CD4-positive, CD25-positive, alpha-beta regulatory T cell (primary cell): Measurements from ENCODE around the gene CEP112. TPM values are rescaled to one million over a fixed set of nuclear protein-coding genes. Genes with fewer than 3 reads are reported as not detected.
"Not testable (repeated sequence)": the region's sequence is repeated elsewhere in the genome, so short reads cannot be mapped to it uniquely, and the experiment has no call there.

Source experiments
- ATAC-seq, 2 donors: fragments of 150-1000 bp; cut with Tn5 transposase; one replicate each; pipeline ENCODE4 v1.10.0; 2021; ENCODE audit warnings: low read depth in 2 of 2, moderate number of reproducible peaks in 2 of 2, moderate library complexity in 1 of 2
- DNase-seq, 3 donors: peaks; one replicate each; pipeline versions ENCODE4 v3.0.0 to v3.0.0-alpha.2; 2012 to 2022; ENCODE audit warnings: mixed read lengths in 1 of 3
- H3K27ac ChIP-seq: one replicate; pipeline ENCODE4 v1.7.0; 2013; ENCODE audit warnings: mild to moderate bottlenecking, low read length; ENCODE audit not compliant: insufficient read depth, poor library complexity, severe bottlenecking
- H3K27me3 ChIP-seq: one replicate; pipeline ENCODE4 v1.7.0; 2013; ENCODE audit warnings: low read length; ENCODE audit not compliant: control insufficient read depth, insufficient read depth
- H3K36me3 ChIP-seq: one replicate; pipeline ENCODE4 v1.7.0; 2013; ENCODE audit warnings: mild to moderate bottlenecking, low read length, moderate library complexity; ENCODE audit not compliant: control insufficient read depth, insufficient read depth
- H3K4me1 ChIP-seq: 2 replicates; pipeline ENCODE4 v1.7.0; 2013; ENCODE audit warnings: mild to moderate bottlenecking, low read length; ENCODE audit not compliant: insufficient read depth, control insufficient read depth, poor library complexity, severe bottlenecking
- H3K4me3 ChIP-seq: one replicate; pipeline ENCODE4 v1.7.0; 2013; ENCODE audit warnings: low read depth, mild to moderate bottlenecking, low read length, moderate library complexity
- H3K9me3 ChIP-seq, 2 experiments: 1 replicate in 1 of 2; 2 replicates in 1 of 2; pipeline ENCODE4 v1.7.0; 2013; ENCODE audit warnings: low read length in 2 of 2, mild to moderate bottlenecking in 1 of 2, moderate library complexity in 1 of 2; ENCODE audit not compliant: control insufficient read depth in 2 of 2
- H3K27ac Mint-ChIP-seq, 3 donors: one replicate each; pipeline ENCODE4 v1.8.0; 2020 to 2022; ENCODE audit warnings: mild to moderate bottlenecking in 3 of 3, mixed read lengths in 3 of 3, moderate library complexity in 2 of 3
- H3K27me3 Mint-ChIP-seq: one replicate; pipeline ENCODE4 v1.8.0; 2022; ENCODE audit warnings: mild to moderate bottlenecking, mixed read lengths
- H3K36me3 Mint-ChIP-seq: one replicate; pipeline ENCODE4 v1.8.0; 2020; ENCODE audit warnings: mixed read lengths
- H3K4me1 Mint-ChIP-seq, 4 donors: one replicate each; pipeline ENCODE4 v1.8.0; 2020 to 2022; ENCODE audit warnings: mixed read lengths in 4 of 4, mild to moderate bottlenecking in 1 of 4
- H3K4me3 Mint-ChIP-seq, 4 donors: one replicate each; pipeline ENCODE4 v1.8.0; 2020 to 2022; ENCODE audit warnings: mild to moderate bottlenecking in 4 of 4, mixed read lengths in 4 of 4, moderate library complexity in 3 of 4
- H3K9me3 Mint-ChIP-seq, 7 donors: one replicate each; pipeline ENCODE4 v1.8.0; 2020 to 2022; ENCODE audit warnings: mixed read lengths in 7 of 7, mild to moderate bottlenecking in 3 of 7, moderate library complexity in 2 of 7
- polyA plus RNA-seq, 4 donors: library from polyadenylated mRNA; unstranded; fragments of 300-500 nt; fragmentation: Illumina TruSeq; gene quantifications; one replicate each; pipeline ENCODE4 v1.2.3, GENCODE V29; 2021
- total RNA-seq: library from RNA; stranded (reverse); gene quantifications from one replicate; pipeline ENCODE4 v1.2.3, GENCODE V29; 2022

CEP112 gene
- total and polyA plus RNA-seq, 5 donors from 2014 or later = 0.15 to 2.3 (median 0.54) TPM; not detected in 1

DNA sequence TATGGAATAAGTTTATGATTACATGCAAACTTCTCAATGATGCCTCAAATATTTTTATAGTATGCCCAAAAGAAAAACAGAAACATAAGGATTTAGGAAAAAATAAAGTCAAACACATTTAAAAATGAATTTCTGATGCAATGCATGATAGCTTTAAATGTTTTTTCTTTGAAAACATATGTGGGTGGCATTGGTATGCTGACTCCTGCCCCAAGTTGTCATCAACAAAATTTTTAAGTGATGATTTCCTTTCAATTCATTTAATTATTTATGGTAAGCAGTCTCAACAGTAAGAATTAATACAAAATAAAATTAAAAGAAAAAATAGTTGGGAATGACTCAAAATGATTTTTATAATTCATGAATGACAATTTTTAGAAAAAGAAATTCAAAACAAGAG, 104.9 kb downstream of the CEP112 start:
- Histone ChIP-seq H3K27me3 (peaks cover 3% of the 10 kb centered on the region), H3K27ac (no peak overlapping the region), H3K4me1 (no peaks in the 10 kb centered on the region), H3K4me3 (no peak overlapping the region), H3K9me3 (no peaks in the 10 kb centered on the region), H3K36me3 (no peaks in the 10 kb centered on the region)
- Mint-ChIP-seq H3K4me1 (no peaks in the 10 kb centered on the region), H3K27me3 (peaks cover 10% of the 10 kb centered on the region), H3K9me3 (peaks cover 1 to 21% (median 3%) of the 10 kb centered on the region in 7 donors), H3K4me3 (no peak overlapping the region), H3K27ac (no peak overlapping the region), H3K36me3 (no peaks in the 10 kb centered on the region)
- ATAC-seq (no peak), DNase-seq (no peak)

DNA sequence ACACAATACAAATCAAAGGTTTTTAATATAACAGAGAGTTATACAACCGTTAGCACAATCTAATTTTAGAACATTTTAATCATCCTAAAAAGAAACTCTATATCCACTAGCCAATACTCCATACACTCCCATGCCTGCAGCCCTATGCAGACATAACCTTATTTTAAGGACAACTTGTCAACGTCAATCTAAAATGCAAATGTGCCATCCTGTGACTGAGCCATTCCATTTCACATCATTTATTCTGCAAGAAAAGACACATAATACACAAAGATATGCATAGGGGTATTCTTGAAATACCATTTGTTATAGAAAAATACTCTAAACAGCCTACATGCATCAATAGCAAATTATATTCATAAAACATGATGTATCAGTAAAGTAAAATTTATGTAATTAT, 106.7 kb downstream of the CEP112 start:
- H3K27me3 Mint-ChIP-seq = peaks cover 10% of the 10 kb centered on the region
- H3K36me3 Mint-ChIP-seq = no peaks in the 10 kb centered on the region
- Histone ChIP-seq H3K27ac (no peak overlapping the region), H3K4me3 (no peak overlapping the region), H3K9me3 (no peaks in the 10 kb centered on the region), H3K4me1 (no peaks in the 10 kb centered on the region), H3K36me3 (no peaks in the 10 kb centered on the region), H3K27me3 (peaks cover 3% of the 10 kb centered on the region)
- H3K27ac Mint-ChIP-seq = no peak overlapping the region
- H3K9me3 Mint-ChIP-seq = peaks cover 0 to 17% (median 3%) of the 10 kb centered on the region in 7 donors
- no peak overlapping the region for H3K4me3 Mint-ChIP-seq
- DNase-seq (no peak), ATAC-seq (no peak)
- H3K4me1 Mint-ChIP-seq = no peaks in the 10 kb centered on the region

DNA sequence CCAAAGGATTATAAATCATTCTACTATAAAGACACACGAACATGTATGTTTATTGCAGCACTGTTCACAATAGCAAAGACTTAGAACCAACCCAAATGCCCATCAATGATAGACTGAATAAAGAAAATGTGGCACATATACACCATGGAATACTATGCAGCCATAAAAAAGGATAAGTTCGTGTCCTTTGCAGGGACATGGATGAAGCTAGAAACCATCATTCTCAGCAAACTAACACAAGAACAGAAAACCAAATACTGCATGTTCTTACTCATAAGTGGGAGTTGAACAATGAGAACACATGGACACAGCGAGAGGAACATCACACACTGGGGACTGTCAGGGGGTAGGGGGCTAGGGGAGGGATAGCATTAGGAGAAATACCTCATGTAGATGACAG, 111.3 kb downstream of the CEP112 start:
- H3K9me3 ChIP-seq, H3K36me3 Mint-ChIP-seq, ATAC-seq, H3K4me1 ChIP-seq, H3K4me3 Mint-ChIP-seq, H3K27ac ChIP-seq, H3K27me3 Mint-ChIP-seq, H3K27ac Mint-ChIP-seq, DNase-seq, H3K4me3 ChIP-seq, H3K36me3 ChIP-seq, H3K27me3 ChIP-seq, H3K9me3 Mint-ChIP-seq: not testable (repeated sequence)
- peaks cover 0 to 14% (median 8%) of the 10 kb centered on the region in 4 donors for H3K4me1 Mint-ChIP-seq

DNA sequence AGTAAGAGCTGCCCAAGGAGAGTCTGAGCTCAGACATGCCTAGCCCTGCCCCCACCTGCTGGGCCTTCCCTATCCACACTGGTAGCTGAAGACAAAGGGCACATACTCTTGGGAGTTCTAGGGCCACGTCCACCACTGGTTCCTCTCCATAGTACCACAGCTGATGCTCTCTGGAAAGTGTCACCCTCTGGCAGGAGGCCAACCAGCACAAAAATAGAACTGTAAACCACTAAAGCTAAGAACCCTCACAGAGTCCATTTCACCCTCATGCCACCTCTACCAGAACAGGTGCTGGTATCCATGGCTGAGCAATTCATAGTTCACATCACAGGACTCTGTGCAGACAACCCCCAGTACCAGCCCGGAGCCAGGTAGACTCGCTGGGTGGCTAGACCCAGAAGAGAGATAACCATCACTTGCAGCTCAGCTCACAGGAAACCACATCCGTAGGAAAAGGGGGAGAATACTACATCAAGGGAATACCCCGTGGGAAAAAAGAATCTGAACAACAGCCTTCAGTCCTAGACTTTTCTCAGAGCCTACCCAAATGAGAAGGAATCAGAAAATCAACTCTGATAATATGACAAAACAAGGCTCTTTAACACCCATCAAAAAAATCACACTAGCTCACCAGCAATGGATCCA, 115.3 kb downstream of the CEP112 start:
- DNase-seq (no peak), ATAC-seq (no peak)
- Histone ChIP-seq H3K4me3 (no peak overlapping the region), H3K27ac (no peak overlapping the region), H3K27me3 (no peaks in the 10 kb centered on the region), H3K9me3 (no peaks in the 10 kb centered on the region), H3K4me1 (no peaks in the 10 kb centered on the region), H3K36me3 (no peaks in the 10 kb centered on the region)
- H3K9me3 Mint-ChIP-seq = peaks cover 0 to 6% (median 3%) of the 10 kb centered on the region in 7 donors
- peaks cover 4% of the 10 kb centered on the region for H3K27me3 Mint-ChIP-seq
- H3K27ac Mint-ChIP-seq = no peak overlapping the region
- no peaks in the 10 kb centered on the region for H3K36me3 Mint-ChIP-seq
- peaks cover 0 to 16% (median 8%) of the 10 kb centered on the region in 4 donors for H3K4me1 Mint-ChIP-seq
- H3K4me3 Mint-ChIP-seq = no peak overlapping the region

DNA sequence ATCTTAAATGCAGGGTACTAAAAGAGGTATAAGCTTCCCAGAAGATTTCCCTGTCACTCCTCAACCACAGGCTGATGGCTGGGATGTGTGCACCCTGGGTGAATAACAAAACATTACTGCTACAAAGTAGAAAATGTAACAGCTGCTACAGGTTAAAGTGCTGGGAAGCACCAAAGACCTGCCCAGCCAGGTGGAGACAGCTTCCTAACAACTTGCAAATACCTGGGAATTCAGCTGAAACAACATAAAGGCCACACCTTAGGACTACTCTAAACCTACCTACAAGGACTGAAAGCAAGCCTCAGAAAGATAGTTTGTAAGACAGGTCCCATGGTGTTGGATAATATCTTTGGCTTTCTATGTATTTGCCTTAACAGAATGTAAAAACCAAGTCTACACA, 118.5 kb downstream of the CEP112 start:
- no peak overlapping the region for H3K4me3 Mint-ChIP-seq

DNA sequence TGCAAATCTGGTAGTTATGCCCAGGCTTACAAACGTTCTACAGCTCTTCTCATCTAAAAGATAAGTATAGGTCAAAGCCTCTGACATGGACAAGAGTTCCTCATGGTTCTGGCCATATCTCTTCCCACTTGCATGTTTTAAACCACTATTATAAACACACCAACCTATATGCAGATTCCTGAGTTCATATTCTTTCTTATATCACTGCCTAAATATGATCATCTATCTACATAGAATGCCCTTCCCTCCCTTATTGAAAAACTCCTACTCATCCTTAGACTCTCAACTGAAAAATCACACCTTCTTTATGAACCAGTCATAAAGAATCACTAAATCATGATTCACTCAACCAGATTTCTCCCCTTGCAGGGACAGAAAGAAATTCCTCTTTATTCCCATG, 128.2 kb downstream of the CEP112 start:
- H3K27ac ChIP-seq = no peak overlapping the region
- Mint-ChIP-seq H3K27ac (no peak overlapping the region), H3K4me1 (no peaks in the 10 kb centered on the region), H3K36me3 (no peaks in the 10 kb centered on the region), H3K27me3 (no peaks in the 10 kb centered on the region), H3K4me3 (no peak overlapping the region), H3K9me3 (peaks cover 0 to 5% (median under 1%) of the 10 kb centered on the region in 7 donors)
- no peaks in the 10 kb centered on the region for H3K4me1 ChIP-seq
- H3K36me3 ChIP-seq = no peaks in the 10 kb centered on the region
- DNase-seq (no peak), ATAC-seq (no peak)
- no peak overlapping the region for H3K4me3 ChIP-seq
- no peaks in the 10 kb centered on the region for H3K9me3 ChIP-seq
- no peaks in the 10 kb centered on the region for H3K27me3 ChIP-seq

More for the DNA sequence above, 118.5 kb downstream of the CEP112 start:
- Histone ChIP-seq H3K36me3 (no peaks in the 10 kb centered on the region), H3K27me3 (no peaks in the 10 kb centered on the region), H3K4me1 (no peaks in the 10 kb centered on the region), H3K4me3 (no peak overlapping the region), H3K27ac (no peak overlapping the region), H3K9me3 (no peaks in the 10 kb centered on the region)
- Mint-ChIP-seq H3K9me3 (peaks cover 0 to 5% (median 1%) of the 10 kb centered on the region in 7 donors), H3K27me3 (peaks cover 4% of the 10 kb centered on the region), H3K36me3 (no peaks in the 10 kb centered on the region), H3K27ac (no peak overlapping the region), H3K4me1 (peaks cover 0 to 16% (median 8%) of the 10 kb centered on the region in 4 donors)
- DNase-seq (no peak), ATAC-seq (no peak)

DNA sequence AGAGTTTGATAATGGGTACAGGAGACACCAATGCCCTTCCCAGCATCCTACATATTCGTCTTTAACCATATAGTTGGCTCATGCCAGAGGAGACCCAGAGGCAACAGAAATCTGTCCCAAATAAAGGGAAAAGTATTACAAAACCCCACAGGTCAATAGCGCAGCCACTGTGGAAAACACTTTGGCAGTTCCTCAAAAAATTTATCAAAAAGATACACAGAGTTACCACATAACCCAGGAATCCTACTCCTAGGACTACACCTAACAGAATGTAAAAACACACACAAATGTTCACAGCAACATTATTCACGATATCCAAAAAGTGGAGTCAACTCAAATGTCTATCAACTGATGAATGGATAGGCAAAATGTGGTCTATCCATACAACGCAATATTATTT, 135.8 kb downstream of the CEP112 start:
- H3K9me3 Mint-ChIP-seq = peaks cover 0 to 5% (median 0%) of the 10 kb centered on the region in 7 donors
- no peak overlapping the region for H3K27ac Mint-ChIP-seq
- H3K27me3 ChIP-seq = no peaks in the 10 kb centered on the region
- no peaks in the 10 kb centered on the region for H3K9me3 ChIP-seq
- no peak for DNase-seq
- H3K36me3 Mint-ChIP-seq = no peaks in the 10 kb centered on the region
- no peaks in the 10 kb centered on the region for H3K36me3 ChIP-seq
- no peak overlapping the region for H3K4me3 ChIP-seq
- no peaks in the 10 kb centered on the region for H3K4me1 ChIP-seq
- H3K27ac ChIP-seq = no peak overlapping the region
- H3K4me3 Mint-ChIP-seq = no peak overlapping the region
- H3K27me3 Mint-ChIP-seq = no peaks in the 10 kb centered on the region
- no peak for ATAC-seq
- no peaks in the 10 kb centered on the region for H3K4me1 Mint-ChIP-seq

DNA sequence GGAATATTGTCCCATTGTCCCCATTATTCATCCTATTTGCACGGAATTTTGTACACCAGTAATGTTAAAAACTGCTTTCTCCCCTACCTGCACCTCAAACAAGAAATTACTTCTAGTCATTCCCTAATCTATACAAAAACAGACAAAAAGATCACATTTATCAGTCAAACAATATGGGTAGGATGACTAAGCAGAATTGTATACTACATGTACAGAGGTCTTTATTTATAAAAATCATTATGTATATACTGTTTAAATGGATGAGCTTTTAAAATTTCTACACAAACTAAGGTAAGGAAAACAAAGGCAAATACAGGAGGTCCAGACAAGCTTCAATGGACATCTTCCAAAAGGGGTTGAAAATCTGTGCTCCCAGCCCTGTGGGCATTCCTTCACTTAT, 137.7 kb downstream of the CEP112 start:
- H3K27me3 Mint-ChIP-seq = no peaks in the 10 kb centered on the region
- no peak overlapping the region for H3K4me3 Mint-ChIP-seq
- Histone ChIP-seq H3K4me3 (no peak overlapping the region), H3K4me1 (no peaks in the 10 kb centered on the region), H3K27ac (no peak overlapping the region), H3K9me3 (peaks cover 0 to 3% of the 10 kb centered on the region in 2 experiments), H3K36me3 (no peaks in the 10 kb centered on the region), H3K27me3 (no peaks in the 10 kb centered on the region)
- H3K36me3 Mint-ChIP-seq = no peaks in the 10 kb centered on the region
- no peak for ATAC-seq
- H3K4me1 Mint-ChIP-seq = no peaks in the 10 kb centered on the region
- no peak overlapping the region for H3K27ac Mint-ChIP-seq
- no peak for DNase-seq
- peaks cover 0 to 13% (median 5%) of the 10 kb centered on the region in 7 donors for H3K9me3 Mint-ChIP-seq
